Adrenal gland (tissue), 5 donors: ENCODE results near the gene CYP2U1.

ENCODE experiments used
- POLR2A ChIP-seq, 2 donors: fragments of 450-650 bp; IDR thresholded peaks; one replicate each; pipeline ENCODE4 v1.6.1; 2017; ENCODE audit warnings: antibody characterized with exemption in 2 of 2, mild to moderate bottlenecking in 2 of 2, moderate library complexity in 1 of 2
- TF ChIP-seq, protein P1 (sequence below), 6 experiments: fragments of 450-650 bp in 4 of 6; fragments of 200-600 bp in 2 of 6; sonication (generic) in 1 of 6; IDR thresholded peaks; 1 replicate in 5 of 6; 2 replicates in 1 of 6; pipeline versions ENCODE4 v1.5.1 to v1.8.0; 2016 to 2021; ENCODE audit warnings: antibody characterized with exemption in 6 of 6, mild to moderate bottlenecking in 2 of 6, moderate library complexity in 1 of 6
- donor health status: DM: no; HTN: no; CAD: no.

DNA sequence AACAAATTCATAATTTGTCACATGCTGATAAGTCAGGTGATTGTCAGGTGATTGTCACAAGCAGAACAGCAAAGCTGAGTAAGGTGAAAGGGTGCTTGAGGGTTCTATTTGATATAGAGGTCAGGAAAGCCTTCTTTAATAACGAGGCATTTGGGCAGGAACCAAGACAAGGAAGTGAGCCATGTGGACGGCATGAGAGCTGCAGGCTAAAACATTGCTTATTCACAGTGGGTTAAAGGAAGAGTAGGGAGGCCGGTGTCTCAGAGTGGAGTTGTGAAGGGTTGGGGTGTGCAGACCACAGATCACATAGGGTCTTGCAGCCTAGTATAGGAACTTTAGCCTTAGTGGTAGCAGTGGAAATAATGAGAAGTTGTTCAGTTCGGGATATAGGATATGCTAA lies 31.3 kb upstream of the CYP2U1 start:
- TF ChIP-seq, protein P1, sequence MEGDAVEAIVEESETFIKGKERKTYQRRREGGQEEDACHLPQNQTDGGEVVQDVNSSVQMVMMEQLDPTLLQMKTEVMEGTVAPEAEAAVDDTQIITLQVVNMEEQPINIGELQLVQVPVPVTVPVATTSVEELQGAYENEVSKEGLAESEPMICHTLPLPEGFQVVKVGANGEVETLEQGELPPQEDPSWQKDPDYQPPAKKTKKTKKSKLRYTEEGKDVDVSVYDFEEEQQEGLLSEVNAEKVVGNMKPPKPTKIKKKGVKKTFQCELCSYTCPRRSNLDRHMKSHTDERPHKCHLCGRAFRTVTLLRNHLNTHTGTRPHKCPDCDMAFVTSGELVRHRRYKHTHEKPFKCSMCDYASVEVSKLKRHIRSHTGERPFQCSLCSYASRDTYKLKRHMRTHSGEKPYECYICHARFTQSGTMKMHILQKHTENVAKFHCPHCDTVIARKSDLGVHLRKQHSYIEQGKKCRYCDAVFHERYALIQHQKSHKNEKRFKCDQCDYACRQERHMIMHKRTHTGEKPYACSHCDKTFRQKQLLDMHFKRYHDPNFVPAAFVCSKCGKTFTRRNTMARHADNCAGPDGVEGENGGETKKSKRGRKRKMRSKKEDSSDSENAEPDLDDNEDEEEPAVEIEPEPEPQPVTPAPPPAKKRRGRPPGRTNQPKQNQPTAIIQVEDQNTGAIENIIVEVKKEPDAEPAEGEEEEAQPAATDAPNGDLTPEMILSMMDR (IDR thresholded peaks at IDR 0.05) = no peak
- TF ChIP-seq POLR2A (IDR thresholded peaks at IDR 0.05) = no peak
